Nephron progenitor cell (in vitro differentiated cells): Measurements from ENCODE around the gene KDSR.

Experiments
- DNase-seq: peaks from one replicate; pipeline ENCODE4 v3.0.0; 2021
- H3K27ac Mint-ChIP-seq: 2 replicates; pipeline ENCODE4 v1.8.0; 2021; ENCODE audit warnings: mild to moderate bottlenecking, moderate library complexity, mixed read lengths
- H3K27me3 Mint-ChIP-seq: 2 replicates; pipeline ENCODE4 v1.8.0; 2021; ENCODE audit warnings: mild to moderate bottlenecking, low read depth, mixed read lengths; ENCODE audit not compliant: poor library complexity
- H3K36me3 Mint-ChIP-seq: 2 replicates; pipeline ENCODE4 v1.8.0; 2021; ENCODE audit warnings: low read depth, mixed read lengths
- H3K4me1 Mint-ChIP-seq: 2 replicates; pipeline ENCODE4 v1.8.0; 2021; ENCODE audit warnings: mixed read lengths
- H3K4me3 Mint-ChIP-seq: 2 replicates; pipeline ENCODE4 v1.8.0; 2021; ENCODE audit warnings: mild to moderate bottlenecking, moderate library complexity, mixed read lengths
- H3K9me3 Mint-ChIP-seq: 2 replicates; pipeline ENCODE4 v1.8.0; 2021; ENCODE audit warnings: mild to moderate bottlenecking, moderate library complexity, mixed read lengths
- TF ChIP-seq, protein P1 (sequence below): fragments of 200-600 bp; sonication (generic); IDR thresholded peaks from 2 replicates; pipeline ENCODE4 v1.5.0; 2021; ENCODE audit warnings: antibody characterized with exemption

KDSR gene

DNA sequence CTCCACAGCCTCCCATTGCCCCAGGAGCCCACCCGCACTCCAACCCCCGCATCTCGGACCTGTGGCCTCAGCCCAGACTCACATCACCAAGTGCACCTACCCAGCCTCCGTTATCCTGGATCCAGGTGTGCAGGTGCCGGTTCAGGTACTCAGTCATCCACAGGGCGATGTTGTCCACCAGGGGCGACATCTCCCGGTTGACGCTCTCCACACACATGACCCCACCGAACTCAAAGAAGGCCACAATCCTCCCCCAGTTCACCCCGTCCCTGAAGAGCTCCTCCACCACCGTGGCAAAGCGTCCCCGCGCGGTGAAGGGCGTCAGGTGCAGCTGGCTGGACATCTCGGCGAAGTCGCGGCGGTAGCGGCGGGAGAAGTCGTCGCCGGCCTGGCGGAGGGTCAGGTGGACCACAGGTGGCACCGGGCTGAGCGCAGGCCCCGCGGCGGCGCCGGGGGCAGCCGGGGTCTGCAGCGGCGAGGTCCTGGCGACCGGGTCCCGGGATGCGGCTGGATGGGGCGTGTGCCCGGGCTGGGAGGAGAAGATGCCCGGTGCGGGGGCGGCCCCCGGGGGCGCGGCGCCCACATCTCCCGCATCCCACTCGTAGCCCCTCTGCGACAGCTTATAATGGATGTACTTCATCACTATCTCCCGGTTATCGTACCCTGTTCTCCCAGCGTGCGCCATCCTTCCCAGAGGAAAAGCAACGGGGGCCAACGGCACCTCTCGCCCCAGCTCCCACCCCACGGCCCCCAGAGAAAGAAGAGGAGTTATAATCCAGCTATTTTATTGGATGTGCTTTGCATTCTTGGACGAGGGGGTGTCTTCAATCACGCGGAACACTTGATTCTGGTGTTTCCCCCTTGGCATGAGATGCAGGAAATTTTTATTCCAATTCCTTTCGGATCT is 48.8 kb downstream of the KDSR start:
- Mint-ChIP-seq H3K4me1 (peaks cover 77% of the 10 kb centered on the region), H3K27ac (peak overlapping the region; percentile 78), H3K36me3 (peaks cover 6% of the 10 kb centered on the region), H3K4me3 (peak overlapping the region; percentile 98), H3K27me3 (peaks cover 41% of the 10 kb centered on the region), H3K9me3 (no peaks in the 10 kb centered on the region)
- DNase-seq, result peak; percentile 65
- TF ChIP-seq, protein P1, sequence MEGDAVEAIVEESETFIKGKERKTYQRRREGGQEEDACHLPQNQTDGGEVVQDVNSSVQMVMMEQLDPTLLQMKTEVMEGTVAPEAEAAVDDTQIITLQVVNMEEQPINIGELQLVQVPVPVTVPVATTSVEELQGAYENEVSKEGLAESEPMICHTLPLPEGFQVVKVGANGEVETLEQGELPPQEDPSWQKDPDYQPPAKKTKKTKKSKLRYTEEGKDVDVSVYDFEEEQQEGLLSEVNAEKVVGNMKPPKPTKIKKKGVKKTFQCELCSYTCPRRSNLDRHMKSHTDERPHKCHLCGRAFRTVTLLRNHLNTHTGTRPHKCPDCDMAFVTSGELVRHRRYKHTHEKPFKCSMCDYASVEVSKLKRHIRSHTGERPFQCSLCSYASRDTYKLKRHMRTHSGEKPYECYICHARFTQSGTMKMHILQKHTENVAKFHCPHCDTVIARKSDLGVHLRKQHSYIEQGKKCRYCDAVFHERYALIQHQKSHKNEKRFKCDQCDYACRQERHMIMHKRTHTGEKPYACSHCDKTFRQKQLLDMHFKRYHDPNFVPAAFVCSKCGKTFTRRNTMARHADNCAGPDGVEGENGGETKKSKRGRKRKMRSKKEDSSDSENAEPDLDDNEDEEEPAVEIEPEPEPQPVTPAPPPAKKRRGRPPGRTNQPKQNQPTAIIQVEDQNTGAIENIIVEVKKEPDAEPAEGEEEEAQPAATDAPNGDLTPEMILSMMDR, result peak; percentile 53

DNA sequence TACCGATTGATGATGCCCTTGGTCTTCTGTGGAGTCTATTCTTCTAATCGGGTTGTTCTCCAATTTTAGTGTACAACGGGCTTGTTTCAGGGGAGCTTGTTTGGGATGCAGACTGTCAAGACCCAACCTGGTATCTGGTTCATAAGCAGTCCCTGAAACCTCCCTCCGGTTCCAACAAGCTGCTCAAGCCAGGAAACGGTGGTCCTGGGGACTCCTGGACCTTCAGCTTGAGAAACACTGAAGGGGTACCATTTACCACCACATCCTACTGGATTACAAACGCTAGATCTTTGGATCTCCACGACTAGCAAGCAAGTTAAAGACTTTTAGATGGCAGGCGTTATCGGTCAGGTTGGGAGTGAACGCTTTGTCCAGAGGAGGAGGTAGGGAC is 49.5 kb downstream of the KDSR start:
- DNase-seq, result no peak
- peaks cover 73% of the 10 kb centered on the region for H3K4me1 Mint-ChIP-seq
- no peak overlapping the region for H3K27ac Mint-ChIP-seq
- H3K4me3 Mint-ChIP-seq, result peak overlapping the region; percentile 91
- TF ChIP-seq, protein P1, result no peak
- H3K27me3 Mint-ChIP-seq, result peaks cover 43% of the 10 kb centered on the region
- H3K9me3 Mint-ChIP-seq, result no peaks in the 10 kb centered on the region
- peaks cover 6% of the 10 kb centered on the region for H3K36me3 Mint-ChIP-seq

DNA sequence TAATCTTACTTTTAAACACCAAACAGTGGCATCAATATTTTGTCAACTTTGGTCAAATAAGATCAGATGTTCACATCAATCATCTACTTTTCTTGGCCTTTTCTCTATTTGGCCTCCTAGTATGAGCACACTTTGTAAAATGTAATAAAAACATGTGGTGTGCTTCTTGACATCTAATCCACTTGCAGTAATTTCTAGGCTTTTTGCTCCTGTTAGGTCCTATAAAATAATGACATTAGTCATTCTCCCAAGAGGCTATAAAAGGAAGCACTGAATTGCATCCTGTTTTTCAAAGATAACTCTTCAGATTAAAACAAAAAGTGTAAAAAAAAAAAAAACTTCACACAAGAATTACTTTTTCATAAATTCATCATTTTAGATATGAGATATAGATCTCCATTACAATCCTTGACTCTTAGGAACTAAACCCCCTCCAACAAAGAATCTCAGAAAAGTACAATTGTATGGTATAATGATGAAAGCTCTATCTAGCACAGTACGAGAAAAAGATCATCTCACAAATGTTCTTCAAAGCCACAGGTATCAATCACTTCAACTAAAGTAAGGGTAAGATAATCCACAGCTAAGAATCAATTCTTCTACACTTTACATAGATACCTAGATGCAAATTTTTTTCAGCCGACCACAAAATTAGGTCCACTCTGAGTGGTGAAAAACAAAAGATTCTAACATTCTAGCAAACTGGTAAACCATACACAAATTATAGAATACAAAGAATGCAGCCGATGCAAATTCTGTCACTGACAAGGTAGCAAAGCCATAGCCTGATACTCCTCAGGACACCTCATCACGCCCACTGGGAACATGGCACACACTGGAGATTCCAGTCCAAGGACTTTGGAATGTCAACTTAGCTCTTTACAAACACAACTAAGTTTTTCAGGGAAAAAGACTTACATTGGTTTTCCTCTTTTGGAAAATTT is 50.1 kb downstream of the KDSR start:
- Mint-ChIP-seq H3K4me1 (peaks cover 67% of the 10 kb centered on the region), H3K4me3 (peak overlapping the region; percentile 91), H3K27ac (no peak overlapping the region), H3K27me3 (peaks cover 47% of the 10 kb centered on the region), H3K9me3 (no peaks in the 10 kb centered on the region), H3K36me3 (peaks cover 6% of the 10 kb centered on the region)
- TF ChIP-seq, protein P1, result no peak
- DNase-seq, result no peak

DNA sequence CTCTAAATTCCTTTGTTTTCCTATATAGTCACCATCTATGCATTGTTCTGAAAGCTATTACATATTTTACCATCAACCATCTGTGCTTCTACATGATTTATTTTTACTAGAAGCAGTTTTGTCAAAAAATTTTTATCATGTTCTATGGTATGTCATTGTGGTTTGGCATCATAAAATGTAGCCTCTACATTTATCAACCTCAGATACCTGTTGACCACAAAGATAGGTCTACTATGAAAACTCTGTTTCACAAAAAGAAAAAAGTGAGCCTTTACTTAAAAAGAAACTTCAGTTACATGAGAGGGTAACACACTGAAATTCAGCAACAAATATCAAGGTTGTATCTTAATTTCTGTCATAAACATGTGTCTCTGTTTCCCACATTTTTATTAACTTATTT is 51.1 kb downstream of the KDSR start:
- H3K27me3 Mint-ChIP-seq, result peaks cover 47% of the 10 kb centered on the region
- H3K27ac Mint-ChIP-seq, result no peak overlapping the region
- H3K36me3 Mint-ChIP-seq, result peaks cover 15% of the 10 kb centered on the region
- peak overlapping the region; percentile 91 for H3K4me3 Mint-ChIP-seq
- DNase-seq, result no peak
- TF ChIP-seq, protein P1, result no peak
- no peaks in the 10 kb centered on the region for H3K9me3 Mint-ChIP-seq
- H3K4me1 Mint-ChIP-seq, result peaks cover 61% of the 10 kb centered on the region

DNA sequence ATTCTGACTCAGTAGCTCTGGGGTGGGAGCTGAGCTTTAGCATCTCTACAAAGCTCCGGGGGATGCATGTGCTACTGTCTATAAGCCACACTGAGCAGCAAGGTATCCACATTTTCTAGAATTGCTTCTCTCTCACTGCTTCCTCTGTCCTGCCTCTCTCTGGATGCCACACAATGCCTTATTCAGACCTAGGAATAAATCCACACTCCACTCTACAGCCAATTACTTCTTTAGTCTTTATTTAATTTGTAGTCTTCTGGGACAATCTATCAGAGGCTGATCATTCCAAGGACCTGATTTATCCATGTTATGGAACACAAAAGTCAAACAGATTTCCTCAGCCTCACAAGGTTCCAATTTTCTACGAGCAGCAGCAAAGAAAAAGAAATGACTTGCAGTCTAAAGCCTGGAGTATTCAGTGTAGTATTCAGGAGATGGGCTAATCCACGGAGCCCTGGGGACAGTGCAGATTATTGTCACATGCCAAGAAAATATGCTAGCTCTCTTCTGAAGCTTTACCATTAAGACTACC is 51.8 kb downstream of the KDSR start:
- Mint-ChIP-seq H3K27me3 (peaks cover 47% of the 10 kb centered on the region), H3K36me3 (peaks cover 22% of the 10 kb centered on the region), H3K4me1 (peaks cover 58% of the 10 kb centered on the region), H3K9me3 (no peaks in the 10 kb centered on the region), H3K4me3 (peak overlapping the region; percentile 6), H3K27ac (no peak overlapping the region)
- no peak for DNase-seq
- TF ChIP-seq, protein P1, result no peak
